HG03521 (cell line): Measurements from ENCODE around the gene KIAA1328.
"Not testable (repeated sequence)": the region's sequence is repeated elsewhere in the genome, so short reads cannot be mapped to it uniquely, and the experiment has no call there.

Experiments used
- ATAC-seq: cut with Tn5 transposase; IDR thresholded peaks from one replicate; pipeline ENCODE4 v1.9.1; 2021; ENCODE audit warnings: mild to moderate bottlenecking, moderate library complexity; ENCODE audit not compliant: unreplicated experiment

KIAA1328 gene

GRCh38 chr18:36821681-36822080, 7.2 kb upstream of the KIAA1328 start:
- ATAC-seq: no peak

GRCh38 chr18:36825526-36825925, 3.4 kb upstream of the KIAA1328 start:
- no peak for ATAC-seq

GRCh38 chr18:36826556-36826955, 2.4 kb upstream of the KIAA1328 start:
- no peak for ATAC-seq

- no peak for ATAC-seq
Observed at GRCh38 chr18:36828157-36828629, 734 bp upstream of the KIAA1328 start.

- no peak for ATAC-seq
Observed at GRCh38 chr18:36829362-36830157, 633 bp downstream of the KIAA1328 start.

- no peak for ATAC-seq
Observed at GRCh38 chr18:36830158-36830495, 1.2 kb downstream of the KIAA1328 start.

- no peak for ATAC-seq
Observed at GRCh38 chr18:36831139-36831538, 2.2 kb downstream of the KIAA1328 start.

- no peak for ATAC-seq
Observed at GRCh38 chr18:36833120-36833519, 4.2 kb downstream of the KIAA1328 start.

GRCh38 chr18:36835927-36836326, 7.0 kb downstream of the KIAA1328 start:
- ATAC-seq: no peak

GRCh38 chr18:36839835-36840234, 10.9 kb downstream of the KIAA1328 start:
- ATAC-seq: no peak

GRCh38 chr18:36843199-36843598, 14.3 kb downstream of the KIAA1328 start:
- no peak for ATAC-seq

- ATAC-seq: no peak
Observed at GRCh38 chr18:36843784-36844183, 14.9 kb downstream of the KIAA1328 start.

GRCh38 chr18:36848609-36849008, 19.7 kb downstream of the KIAA1328 start:
- no peak for ATAC-seq

GRCh38 chr18:36849288-36850006, 20.5 kb downstream of the KIAA1328 start:
- ATAC-seq: no peak

- no peak for ATAC-seq
Observed at GRCh38 chr18:36850527-36851201, 21.7 kb downstream of the KIAA1328 start.

GRCh38 chr18:36851202-36851590, 22.3 kb downstream of the KIAA1328 start:
- ATAC-seq: no peak

- ATAC-seq: no peak
Observed at GRCh38 chr18:36856815-36857214, 27.9 kb downstream of the KIAA1328 start.

GRCh38 chr18:36862182-36862581, 33.3 kb downstream of the KIAA1328 start:
- no peak for ATAC-seq

GRCh38 chr18:36867056-36867455, 38.1 kb downstream of the KIAA1328 start:
- no peak for ATAC-seq

- ATAC-seq: no peak
Observed at GRCh38 chr18:36871801-36872200, 42.9 kb downstream of the KIAA1328 start.

- ATAC-seq: no peak
Observed at GRCh38 chr18:36872329-36872728, 43.4 kb downstream of the KIAA1328 start.

GRCh38 chr18:36873826-36874225, 44.9 kb downstream of the KIAA1328 start:
- not testable (repeated sequence) for ATAC-seq
